ENCODE measurements around the gene C11orf98.

- TF ChIP-seq CTCF (conservative IDR thresholded peaks at IDR 0.05 in 1 of 2, IDR thresholded peaks at IDR 0.05 in 1 of 2; ENCODE audit: low read depth in 1 of 2, low read length in 2 of 2) (no peak), EZH2 (IDR thresholded peaks at IDR 0.05; ENCODE audit: low read length, missing control alignments) (no peak)
These were observed 37.2 kb upstream of the C11orf98 start for GRCh38 chr11:62702246-62702645.
